Measurements from ENCODE around the gene LRRC18.

- TF ChIP-seq POLR2AphosphoS5 (IDR thresholded peaks at IDR 0.05; ENCODE audit: low read depth, low read length) (no peak), POLR2A (IDR thresholded peaks at IDR 0.05; ENCODE audit: low read depth, low read length) (no peak), PAX5 (IDR thresholded peaks at IDR 0.05; ENCODE audit: insufficient read depth, low read length, severe bottlenecking) (no peak), TAF1 (IDR thresholded peaks at IDR 0.05; ENCODE audit: low read depth, low read length) (no peak)
Measured at GRCh38 chr10:48968036-48968435, 28.4 kb upstream of the LRRC18 start.

Data from GM12891 (cell line).